Epithelial cell of proximal tubule (primary cell): Measurements from ENCODE around the gene LMO7. TPM values are rescaled to one million over a fixed set of nuclear protein-coding genes. Genes with fewer than 3 reads are reported as not detected.

ENCODE experiments used
- DNase-seq: peaks from one replicate; pipeline ENCODE4 v3.0.0-alpha.2; 2011; ENCODE audit warnings: low read depth
- H3K4me3 ChIP-seq: 2 replicates; pipeline ENCODE4 v1.5.1; 2011; ENCODE audit warnings: low read depth, mild to moderate bottlenecking, low read length
- total RNA-seq: library from RNA; depleted of rRNA; stranded (reverse); fragments of >200 nt; gene quantifications from 2 replicates; pipeline ENCODE4 v1.2.3, GENCODE V29; 2015
- TF ChIP-seq, protein P1 (sequence below): conservative IDR thresholded peaks from 2 replicates; pipeline ENCODE4 v1.5.1; 2012; ENCODE audit warnings: low read depth, mild to moderate bottlenecking, low read length

The LMO7 gene
- total RNA-seq, 1 donor from 2014 or later = 46.9 TPM

DNA sequence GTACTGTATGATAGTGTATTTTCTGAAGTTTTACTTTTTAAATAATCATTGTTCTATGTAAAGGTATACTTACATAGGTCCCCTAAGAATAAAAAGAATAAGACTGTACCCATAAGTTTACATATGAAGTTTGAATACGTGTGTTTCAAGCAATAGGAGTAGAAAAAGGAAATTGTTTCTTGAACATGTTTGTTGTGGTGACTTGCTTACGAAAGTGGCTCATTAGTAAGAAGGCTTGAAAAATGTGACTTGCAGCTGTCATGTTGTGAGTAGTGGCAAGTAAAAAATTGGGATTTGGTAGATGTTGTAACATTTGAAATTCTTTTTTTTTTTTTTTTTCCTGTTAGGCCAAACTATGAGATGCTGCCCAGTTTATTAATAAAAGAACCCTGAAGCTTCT lies 203.3 kb downstream of the LMO7 start:
- DNase-seq = no peak
- no peak overlapping the region for H3K4me3 ChIP-seq
- TF ChIP-seq, protein P1, sequence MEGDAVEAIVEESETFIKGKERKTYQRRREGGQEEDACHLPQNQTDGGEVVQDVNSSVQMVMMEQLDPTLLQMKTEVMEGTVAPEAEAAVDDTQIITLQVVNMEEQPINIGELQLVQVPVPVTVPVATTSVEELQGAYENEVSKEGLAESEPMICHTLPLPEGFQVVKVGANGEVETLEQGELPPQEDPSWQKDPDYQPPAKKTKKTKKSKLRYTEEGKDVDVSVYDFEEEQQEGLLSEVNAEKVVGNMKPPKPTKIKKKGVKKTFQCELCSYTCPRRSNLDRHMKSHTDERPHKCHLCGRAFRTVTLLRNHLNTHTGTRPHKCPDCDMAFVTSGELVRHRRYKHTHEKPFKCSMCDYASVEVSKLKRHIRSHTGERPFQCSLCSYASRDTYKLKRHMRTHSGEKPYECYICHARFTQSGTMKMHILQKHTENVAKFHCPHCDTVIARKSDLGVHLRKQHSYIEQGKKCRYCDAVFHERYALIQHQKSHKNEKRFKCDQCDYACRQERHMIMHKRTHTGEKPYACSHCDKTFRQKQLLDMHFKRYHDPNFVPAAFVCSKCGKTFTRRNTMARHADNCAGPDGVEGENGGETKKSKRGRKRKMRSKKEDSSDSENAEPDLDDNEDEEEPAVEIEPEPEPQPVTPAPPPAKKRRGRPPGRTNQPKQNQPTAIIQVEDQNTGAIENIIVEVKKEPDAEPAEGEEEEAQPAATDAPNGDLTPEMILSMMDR = no peak

- no peak overlapping the region for H3K4me3 ChIP-seq
- no peak for DNase-seq
- TF ChIP-seq, protein P1 = no peak
These were observed 205.8 kb downstream of the LMO7 start for GRCh38 chr13:75841905-75842304.

GRCh38 chr13:75843074-75843473 lies 206.9 kb downstream of the LMO7 start:
- H3K4me3 ChIP-seq = no peak overlapping the region
- TF ChIP-seq, protein P1 = no peak
- DNase-seq = no peak

GRCh38 chr13:75843991-75844390 lies 207.9 kb downstream of the LMO7 start:
- TF ChIP-seq, protein P1 = no peak
- no peak for DNase-seq
- H3K4me3 ChIP-seq = no peak overlapping the region

DNA sequence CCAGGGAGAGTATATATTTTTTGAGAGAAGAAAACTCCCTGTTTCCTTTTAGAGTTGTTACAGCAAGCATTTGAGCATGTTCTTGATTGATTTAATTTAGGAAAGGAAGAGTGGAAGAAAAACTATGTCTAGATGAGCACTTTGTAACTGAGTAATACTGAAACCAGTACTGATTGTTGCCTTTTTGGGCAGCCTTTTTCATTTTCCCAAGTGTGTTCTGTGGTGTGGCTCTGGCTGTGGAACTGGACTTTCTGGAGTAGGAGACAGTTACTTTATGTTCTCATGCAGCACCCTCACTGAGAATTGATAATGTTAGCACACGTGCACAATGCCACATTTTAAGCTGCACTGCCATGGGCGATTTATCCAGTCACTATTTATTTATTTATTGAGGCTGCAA lies 211.5 kb downstream of the LMO7 start:
- H3K4me3 ChIP-seq = no peak overlapping the region
- TF ChIP-seq, protein P1 = no peak
- no peak for DNase-seq

- TF ChIP-seq, protein P1 = no peak
- no peak overlapping the region for H3K4me3 ChIP-seq
- no peak for DNase-seq
These were observed 214.8 kb downstream of the LMO7 start for GRCh38 chr13:75850916-75851315.

DNA sequence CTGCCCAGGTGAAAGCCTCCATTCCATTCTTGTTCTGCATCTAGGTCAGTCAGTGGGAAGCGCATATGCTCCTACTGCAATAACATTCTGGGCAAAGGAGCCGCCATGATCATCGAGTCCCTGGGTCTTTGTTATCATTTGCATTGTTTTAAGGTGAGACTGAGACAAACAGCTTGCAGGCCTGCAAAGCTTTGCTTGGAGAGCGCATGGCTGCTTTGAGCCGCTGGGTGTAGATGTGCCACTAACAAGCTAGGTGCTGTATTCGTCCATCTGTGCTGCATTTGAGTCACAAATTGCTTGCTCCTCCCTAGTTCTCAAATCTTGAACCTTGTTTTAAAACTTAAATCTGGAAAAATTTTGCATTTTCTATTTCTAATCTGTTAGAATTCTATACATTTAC lies 219.1 kb downstream of the LMO7 start:
- no peak overlapping the region for H3K4me3 ChIP-seq
- TF ChIP-seq, protein P1 = no peak

More for the DNA sequence above, 219.1 kb downstream of the LMO7 start:
- DNase-seq = no peak
